Prostate gland (tissue), 2 donors: ENCODE measurements around the gene KCNC1. TPM values are rescaled to one million over a fixed set of nuclear protein-coding genes. Genes with fewer than 3 reads are reported as not detected.

Source experiments
- DNase-seq: peaks from one replicate; pipeline ENCODE4 v3.0.0-alpha.2; 2019; ENCODE audit warnings: low spot score
- H3K27ac ChIP-seq, 2 donors: fragments of 200-600 bp; sonication (generic); 2 replicates each; pipeline ENCODE4 v1.5.1; 2017 to 2019
- H3K27me3 ChIP-seq: fragments of 200-600 bp; sonication (generic); replicated peaks from 2 replicates; pipeline ENCODE4 v1.5.1; 2019; ENCODE audit not compliant: insufficient read depth
- H3K36me3 ChIP-seq, 2 donors: fragments of 200-600 bp; sonication (generic); 1 replicate in 1 of 2; 2 replicates in 1 of 2; pipeline versions ENCODE4 v1.5.1 to v1.8.1; 2017 to 2019
- H3K4me1 ChIP-seq: fragments of 200-600 bp; sonication (generic); replicated peaks from 2 replicates; pipeline ENCODE4 v1.5.1; 2019
- H3K4me3 ChIP-seq, 2 donors: fragments of 200-600 bp; sonication (generic); 2 replicates each; pipeline ENCODE4 v1.5.1; 2017 to 2019
- H3K9me3 ChIP-seq: fragments of 200-600 bp; sonication (generic); 2 replicates; pipeline ENCODE4 v1.5.1; 2017
- CTCF ChIP-seq, 4 experiments: fragments of 200-600 bp in 2 of 4; fragments of 450-650 bp in 2 of 4; sonication (generic) in 2 of 4; IDR thresholded peaks; 1 replicate in 3 of 4; 2 replicates in 1 of 4; pipeline ENCODE4 v1.5.1; 2016 to 2019; ENCODE audit warnings: antibody characterized with exemption in 4 of 4, mild to moderate bottlenecking in 2 of 4, moderate library complexity in 2 of 4
- POLR2A ChIP-seq: fragments of 450-650 bp; IDR thresholded peaks from one replicate; pipeline ENCODE4 v1.6.1; 2016; ENCODE audit warnings: antibody characterized with exemption, mild to moderate bottlenecking
- POLR2AphosphoS5 ChIP-seq: sonication (generic); formaldehyde crosslinking; IDR thresholded peaks from one replicate; pipeline ENCODE4 v1.6.1; 2017; ENCODE audit warnings: antibody characterized with exemption
- WGBS: methylation state at CpG from one replicate; pipeline ENCODE4 v1.1.5; 2018; 5-methylcytosine and 5-hydroxymethylcytosine counted together
- intact Hi-C: fragments of 100-400 bp; cut with DNase I; formaldehyde crosslinking; loops from one replicate; pipeline ENCODE4 v1.14.2; 2022
- total RNA-seq, 2 donors: library from RNA; depleted of rRNA; stranded (reverse); fragments of >200 nt; gene quantifications; one replicate each; pipeline ENCODE4 v1.1.0, GENCODE V29; 2016

Gene KCNC1
- total RNA-seq, 2 donors from 2014 or later = 3.0 TPM; not detected in 1

DNA sequence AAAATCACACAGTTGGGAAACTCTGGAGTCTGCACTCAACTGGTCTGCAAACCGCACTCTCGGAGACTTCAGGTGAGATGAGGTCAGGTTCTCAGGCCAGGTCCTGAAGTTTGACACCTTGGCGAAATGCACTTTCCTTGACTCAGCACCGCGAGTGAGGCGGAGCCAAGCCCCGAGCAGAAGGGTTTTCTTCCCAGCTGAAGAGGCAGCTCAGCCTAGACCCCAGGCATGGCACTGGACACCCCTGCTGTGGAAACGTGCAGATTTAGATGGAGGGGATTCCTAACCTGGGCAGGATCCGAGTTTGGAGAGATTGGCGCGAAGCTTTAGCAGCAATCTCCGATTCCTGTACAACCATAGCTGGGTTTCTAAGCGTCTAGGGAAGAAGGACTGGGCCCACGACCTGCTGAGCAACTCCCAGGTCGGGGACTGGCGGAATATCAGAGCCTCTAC lies 16.0 kb upstream of the KCNC1 start:
- 7% methylated on average over 16 of the region's 16 CpGs for WGBS
- Histone ChIP-seq H3K9me3 (no peaks in the 10 kb centered on the region), H3K4me3 (no peak overlapping the region), H3K27me3 (peaks cover 44% of the 10 kb centered on the region), H3K27ac (no peak overlapping the region), H3K36me3 (no peaks in the 10 kb centered on the region), H3K4me1 (peaks cover 3% of the 10 kb centered on the region)
- intact Hi-C loops = no loop called here
- DNase-seq = no peak
- no peak for TF ChIP-seq POLR2A
- no peak for TF ChIP-seq POLR2AphosphoS5
- no peak for TF ChIP-seq CTCF (IDR thresholded peaks at IDR 0.05)

DNA sequence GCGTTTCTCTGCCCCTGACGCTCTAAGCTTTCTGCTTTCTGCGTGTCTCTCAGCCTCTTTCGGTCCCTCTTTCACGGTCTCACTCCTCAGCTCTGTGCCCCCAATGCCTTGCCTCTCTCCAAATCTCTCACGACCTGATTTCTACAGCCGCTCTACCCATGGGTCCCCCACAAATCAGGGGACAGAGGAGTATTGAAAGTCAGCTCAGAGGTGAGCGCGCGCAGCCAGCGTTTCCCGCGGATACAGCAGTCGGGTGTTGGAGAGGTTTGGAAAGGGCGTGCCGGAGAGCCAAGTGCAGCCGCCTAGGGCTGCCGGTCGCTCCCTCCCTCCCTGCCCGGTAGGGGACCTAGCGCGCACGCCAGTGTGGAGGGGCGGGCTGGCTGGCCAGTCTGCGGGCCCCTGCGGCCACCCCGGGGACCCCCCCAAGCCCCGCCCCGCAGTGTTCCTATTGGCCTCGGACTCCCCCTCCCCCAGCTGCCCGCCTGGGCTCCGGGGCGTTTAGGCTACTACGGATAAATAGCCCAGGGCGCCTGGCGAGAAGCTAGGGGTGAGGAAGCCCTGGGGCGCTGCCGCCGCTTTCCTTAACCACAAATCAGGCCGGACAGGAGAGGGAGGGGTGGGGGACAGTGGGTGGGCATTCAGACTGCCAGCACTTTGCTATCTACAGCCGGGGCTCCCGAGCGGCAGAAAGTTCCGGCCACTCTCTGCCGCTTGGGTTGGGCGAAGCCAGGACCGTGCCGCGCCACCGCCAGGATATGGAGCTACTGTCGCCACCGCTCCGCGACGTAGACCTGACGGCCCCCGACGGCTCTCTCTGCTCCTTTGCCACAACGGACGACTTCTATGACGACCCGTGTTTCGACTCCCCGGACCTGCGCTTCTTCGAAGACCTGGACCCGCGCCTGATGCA lies 15.3 kb upstream of the KCNC1 start, which contains the start of gene MYOD1:
Gene MYOD1 (plus strand): TSS at position 544 of the 910 bp plus-strand sequence. CDS start 212 bp downstream, at position 756.
- TF ChIP-seq POLR2A (no peak), CTCF (IDR thresholded peaks at IDR 0.05) (no peak), POLR2AphosphoS5 (no peak)
- peaks cover 38% of the 10 kb centered on the region for H3K27me3 ChIP-seq
- H3K36me3 ChIP-seq = no peaks in the 10 kb centered on the region
- intact Hi-C loops = no loop called here
- H3K27ac ChIP-seq = no peak within 1 kb of the TSS
- no peak for DNase-seq
- H3K9me3 ChIP-seq = no peaks in the 10 kb centered on the region
- H3K4me1 ChIP-seq = peaks cover 3% of the 10 kb centered on the region
- no peak within 1 kb of the TSS for H3K4me3 ChIP-seq
- 3% methylated on average over 55 of the region's 68 CpGs for WGBS

DNA sequence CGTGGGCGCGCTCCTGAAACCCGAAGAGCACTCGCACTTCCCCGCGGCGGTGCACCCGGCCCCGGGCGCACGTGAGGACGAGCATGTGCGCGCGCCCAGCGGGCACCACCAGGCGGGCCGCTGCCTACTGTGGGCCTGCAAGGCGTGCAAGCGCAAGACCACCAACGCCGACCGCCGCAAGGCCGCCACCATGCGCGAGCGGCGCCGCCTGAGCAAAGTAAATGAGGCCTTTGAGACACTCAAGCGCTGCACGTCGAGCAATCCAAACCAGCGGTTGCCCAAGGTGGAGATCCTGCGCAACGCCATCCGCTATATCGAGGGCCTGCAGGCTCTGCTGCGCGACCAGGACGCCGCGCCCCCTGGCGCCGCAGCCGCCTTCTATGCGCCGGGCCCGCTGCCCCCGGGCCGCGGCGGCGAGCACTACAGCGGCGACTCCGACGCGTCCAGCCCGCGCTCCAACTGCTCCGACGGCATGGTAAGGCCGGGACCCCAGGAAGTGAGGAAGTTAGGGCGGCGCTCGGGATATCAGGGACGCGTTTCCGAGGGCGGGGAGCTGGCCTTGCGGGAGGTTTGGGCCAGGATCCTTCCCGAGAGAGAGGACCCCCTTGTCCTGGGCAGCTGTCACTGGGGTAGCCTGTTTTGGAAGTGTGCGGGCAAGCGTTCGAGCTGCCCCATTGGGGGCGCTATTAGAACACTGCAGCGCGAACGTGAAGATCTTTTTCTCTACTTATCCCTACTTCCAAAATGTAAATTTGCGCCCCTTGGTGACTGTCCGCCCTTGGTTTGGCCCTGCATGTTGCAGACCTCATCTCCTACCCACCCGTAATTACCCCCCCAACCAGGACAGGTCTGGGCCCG lies 14.4 kb upstream of the KCNC1 start:
- Histone ChIP-seq H3K9me3 (no peaks in the 10 kb centered on the region), H3K4me1 (peaks cover 3% of the 10 kb centered on the region), H3K27me3 (peaks cover 38% of the 10 kb centered on the region), H3K27ac (no peak overlapping the region), H3K4me3 (no peak overlapping the region), H3K36me3 (no peaks in the 10 kb centered on the region)
- TF ChIP-seq POLR2AphosphoS5 (no peak), CTCF (IDR thresholded peaks at IDR 0.05) (peak in 1 of 4 experiments; percentile 9)
- intact Hi-C loops = loop anchor here (10.0 kb wide), 1 partner anchor 125 kb away; no protein-coding TSS in a partner anchor
- 4% methylated on average over 70 of the region's 85 CpGs for WGBS
- no peak for DNase-seq

GRCh38 chr11:17720796-17721171 lies 13.8 kb upstream of the KCNC1 start:
- Histone ChIP-seq H3K27me3 (peaks cover 38% of the 10 kb centered on the region), H3K4me1 (peaks cover 3% of the 10 kb centered on the region), H3K36me3 (no peaks in the 10 kb centered on the region), H3K9me3 (no peaks in the 10 kb centered on the region), H3K27ac (no peak overlapping the region), H3K4me3 (no peak overlapping the region)
- DNase-seq = no peak
- 4% methylated on average over 24 of the region's 24 CpGs for WGBS
- intact Hi-C loops = loop anchor here (10.0 kb wide), 1 partner anchor 126 kb away; no protein-coding TSS in a partner anchor
- TF ChIP-seq POLR2AphosphoS5 (no peak), POLR2A (no peak), CTCF (IDR thresholded peaks at IDR 0.05) (no peak)
